Panc1 (cell line): ENCODE data around the gene PFKM. TPM values are rescaled to one million over a fixed set of nuclear protein-coding genes. Genes with fewer than 3 reads are reported as not detected.

Source experiments
- ATAC-seq: fragments of 200-7000 bp; cut with Tn5 transposase; 2 replicates; pipeline ENCODE4 v1.9.1; 2020; ENCODE audit warnings: mild to moderate bottlenecking, moderate library complexity
- BruUV-seq: library from RNA; stranded (reverse); fragments of 400-500 nt; replicated peaks from 2 replicates; lab custom pipeline; 2021; lab: Mats Ljungman, UMichigan
- CTCF ChIA-PET: fragments of 300-600 bp; sonication (Branson Sonifier 250); formaldehyde crosslinking; loops from one replicate; lab custom pipeline; 2022; ENCODE audit warnings: antibody characterized with exemption; lab: Charles Lee
- POLR2A ChIA-PET: fragments of 300-600 bp; sonication (Branson Sonifier 250); formaldehyde crosslinking; loops from one replicate; lab custom pipeline; 2022; ENCODE audit warnings: antibody characterized with exemption; lab: Charles Lee
- DNase-seq: peaks from one replicate; pipeline ENCODE4 v3.0.0-alpha.2; 2010; ENCODE audit warnings: low read depth, low spot score
- H3K27ac ChIP-seq: 2 replicates; pipeline ENCODE4 v1.5.1; 2011; ENCODE audit warnings: mild to moderate bottlenecking, low read length, inconsistent platforms
- H3K27me3 ChIP-seq: fragments of 200-500 bp; sonication (Bioruptor generic); 2 replicates; pipeline ENCODE4 v1.6.0; 2014; ENCODE audit warnings: low read length, inconsistent platforms; ENCODE audit not compliant: control insufficient read depth, insufficient read depth
- H3K36me3 ChIP-seq: fragments of 200-500 bp; sonication (Bioruptor generic); 2 replicates; pipeline ENCODE4 v1.5.1; 2014; ENCODE audit warnings: inconsistent platforms, mild to moderate bottlenecking, low read length, moderate library complexity; ENCODE audit not compliant: control insufficient read depth, insufficient read depth
- H3K4me1 ChIP-seq: 2 replicates; pipeline ENCODE4 v1.5.1; 2011; ENCODE audit warnings: inconsistent platforms, mild to moderate bottlenecking, low read length, moderate library complexity; ENCODE audit not compliant: control insufficient read depth, insufficient read depth
- H3K4me3 ChIP-seq, 2 experiments: 2 replicates each; pipeline ENCODE4 v1.5.1; 2011 to 2012; ENCODE audit warnings: low read depth in 2 of 2, low read length in 2 of 2, mild to moderate bottlenecking in 2 of 2, inconsistent platforms in 1 of 2, moderate library complexity in 1 of 2
- H3K9me3 ChIP-seq: fragments of 200-500 bp; sonication (Bioruptor generic); 2 replicates; pipeline ENCODE4 v1.5.1; 2014; ENCODE audit warnings: low read depth, mild to moderate bottlenecking, inconsistent platforms, low read length, moderate library complexity; ENCODE audit not compliant: control insufficient read depth, insufficient read depth
- POLR2AphosphoS5 ChIP-seq: IDR thresholded peaks from 2 replicates; pipeline ENCODE4 v1.6.1; 2012; ENCODE audit warnings: mild to moderate bottlenecking, low read depth, low read length, moderate library complexity
- REST ChIP-seq, 2 experiments: IDR thresholded peaks; 2 replicates each; pipeline ENCODE4 v1.6.1; 2011 to 2012; ENCODE audit warnings: low read depth in 2 of 2, control low read depth in 1 of 2, low read length in 1 of 2, mild to moderate bottlenecking in 1 of 2, moderate library complexity in 1 of 2; ENCODE audit not compliant: insufficient read depth in 1 of 2
- SIN3A ChIP-seq: IDR thresholded peaks from 2 replicates; pipeline ENCODE4 v1.6.1; 2012; ENCODE audit warnings: low read depth, mild to moderate bottlenecking, low read length, moderate library complexity, borderline replicate concordance; ENCODE audit not compliant: insufficient read depth
- TCF7L2 ChIP-seq: IDR thresholded peaks from 2 replicates; pipeline ENCODE4 v1.6.1; 2011; ENCODE audit warnings: mild to moderate bottlenecking, low read depth, low read length, inconsistent platforms
- in situ Hi-C: cut with HindIII; loops from 2 replicates; pipeline ENCODE4 v1.10.0; 2016; ENCODE audit warnings: low sequenced_read_pairs, low pct_unique_long_range_greater_than_20kb
- intact Hi-C: fragments of 100-400 bp; cut with micrococcal nuclease; formaldehyde crosslinking; loops from one replicate; pipeline ENCODE4 v1.10.0; 2022; ENCODE audit not compliant: unreplicated experiment
- microRNA-seq: library from miRNA; unstranded; fragments of <30 nt; microRNA quantifications from one replicate; pipeline ENCODE4 v1.1.0, GENCODE V29; 2020; ENCODE audit not compliant: unreplicated experiment
- total RNA-seq: library from RNA; stranded (reverse); gene quantifications from one replicate; pipeline ENCODE4 v1.2.1, GENCODE V29; 2021; ENCODE audit not compliant: unreplicated experiment
- TF ChIP-seq, protein P1 (sequence below): fragments of 450-650 bp; IDR thresholded peaks from 2 replicates; pipeline ENCODE4 v1.5.1; 2017; ENCODE audit warnings: mild to moderate bottlenecking

The PFKM gene
- total RNA-seq, 1 experiment from 2014 or later: 56.1 TPM

DNA sequence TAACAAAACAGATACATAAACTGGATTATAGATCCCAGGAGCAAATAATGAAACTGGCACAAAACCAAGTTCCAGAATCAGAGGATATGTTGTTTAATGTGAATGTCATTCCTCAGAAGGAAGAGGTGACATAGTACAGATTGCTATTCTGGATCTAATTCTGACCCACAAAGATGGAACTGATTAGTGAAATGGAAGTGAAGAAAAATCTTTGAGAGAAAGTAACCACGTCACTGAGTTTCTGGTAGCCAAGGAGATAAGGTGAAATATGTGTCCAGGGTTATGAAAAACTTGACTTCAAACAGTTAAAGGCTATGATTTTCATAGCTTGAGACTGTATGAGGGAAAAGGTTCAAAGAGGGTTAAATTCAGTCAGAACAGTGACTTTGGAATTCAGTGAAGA, 75.6 kb downstream of the PFKM start:
- Histone ChIP-seq H3K36me3 (no peaks in the 10 kb centered on the region; the same call in 1 of the 2 replicates), H3K27me3 (peaks cover 3% of the 10 kb centered on the region; the same call in 1 of the 2 replicates), H3K4me1 (peaks cover 17% of the 10 kb centered on the region), H3K27ac (no peak overlapping the region), H3K4me3 (no peak overlapping the region), H3K9me3 (no peaks in the 10 kb centered on the region)
- intact Hi-C loops (loop anchor here (5.0 kb wide), 1 partner anchor 258 kb away; no protein-coding TSS in a partner anchor), in situ Hi-C loops (no loop called here)
- POLR2A ChIA-PET: interaction anchor here (0.6 kb wide), 1 partner anchor 789 kb away, joined by 8 read pairs; no protein-coding TSS in a partner anchor
- CTCF ChIA-PET: interaction anchor here (0.5 kb wide), 1 partner anchor 313 kb away, joined by 3 read pairs; no protein-coding TSS in a partner anchor
- ATAC-seq (no peak), DNase-seq (no peak)
- BruUV-seq: no TSS peak
- TF ChIP-seq TCF7L2 (no peak), REST (IDR thresholded peaks at IDR 0.05; ENCODE audit: insufficient read depth in 1 of 2, low read depth in 2 of 2, low read length in 1 of 2) (no peak), SIN3A (no peak), POLR2AphosphoS5 (no peak)
- TF ChIP-seq, protein P1, sequence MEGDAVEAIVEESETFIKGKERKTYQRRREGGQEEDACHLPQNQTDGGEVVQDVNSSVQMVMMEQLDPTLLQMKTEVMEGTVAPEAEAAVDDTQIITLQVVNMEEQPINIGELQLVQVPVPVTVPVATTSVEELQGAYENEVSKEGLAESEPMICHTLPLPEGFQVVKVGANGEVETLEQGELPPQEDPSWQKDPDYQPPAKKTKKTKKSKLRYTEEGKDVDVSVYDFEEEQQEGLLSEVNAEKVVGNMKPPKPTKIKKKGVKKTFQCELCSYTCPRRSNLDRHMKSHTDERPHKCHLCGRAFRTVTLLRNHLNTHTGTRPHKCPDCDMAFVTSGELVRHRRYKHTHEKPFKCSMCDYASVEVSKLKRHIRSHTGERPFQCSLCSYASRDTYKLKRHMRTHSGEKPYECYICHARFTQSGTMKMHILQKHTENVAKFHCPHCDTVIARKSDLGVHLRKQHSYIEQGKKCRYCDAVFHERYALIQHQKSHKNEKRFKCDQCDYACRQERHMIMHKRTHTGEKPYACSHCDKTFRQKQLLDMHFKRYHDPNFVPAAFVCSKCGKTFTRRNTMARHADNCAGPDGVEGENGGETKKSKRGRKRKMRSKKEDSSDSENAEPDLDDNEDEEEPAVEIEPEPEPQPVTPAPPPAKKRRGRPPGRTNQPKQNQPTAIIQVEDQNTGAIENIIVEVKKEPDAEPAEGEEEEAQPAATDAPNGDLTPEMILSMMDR: no peak

Small RNA genes within 50 kb of the gene (microRNA-seq; reads per million reads assigned to microRNA genes)
- gene MIR6505: not detected

Other genes with a start within 250 kb of the PFKM start
- 3.0 TPM for gene VDR, start 214.4 kb upstream of the PFKM start, total RNA-seq
- gene TMEM106C, start 155.8 kb upstream of the PFKM start, total RNA-seq: 93.7 TPM
- 1.4 TPM for gene COL2A1, start 114.9 kb upstream of the PFKM start, total RNA-seq
- 35.2 TPM for gene SENP1, start 13.3 kb upstream of the PFKM start, total RNA-seq
- gene ASB8, start 38.2 kb downstream of the PFKM start, total RNA-seq: 17.1 TPM
- gene CCDC184, start 64.3 kb downstream of the PFKM start, total RNA-seq: 0.74 TPM
- not detected for gene OR10AD1, start 83.9 kb downstream of the PFKM start, total RNA-seq
- 13.5 TPM for gene ZNF641, start 231.6 kb downstream of the PFKM start, total RNA-seq